HepG2 (cell line): Measurements from ENCODE around the gene ARMH1. TPM values are rescaled to one million over a fixed set of nuclear protein-coding genes. Genes with fewer than 3 reads are reported as not detected.

Source experiments
- ATF2 ChIP-seq: sonication (generic); formaldehyde crosslinking; IDR thresholded peaks from 2 replicates; pipeline ENCODE4 v1.4.0; 2020; ENCODE audit warnings: missing genetic modification reagents
- CEBPZ ChIP-seq: IDR thresholded peaks from 2 replicates; pipeline ENCODE4 v1.6.1; 2012; ENCODE audit warnings: low read length, improper control_type of control experiment
- ESRRA ChIP-seq: sonication (generic); formaldehyde crosslinking; IDR thresholded peaks from 2 replicates; pipeline ENCODE4 v1.5.1; 2020; ENCODE audit warnings: mild to moderate bottlenecking, low read depth, missing genetic modification reagents
- GRHL1 ChIP-seq: sonication (generic); formaldehyde crosslinking; conservative IDR thresholded peaks from 2 replicates; pipeline ENCODE4 v1.8.0; 2022; ENCODE audit warnings: missing genetic modification reagents
- HDAC1 ChIP-seq: sonication (generic); formaldehyde crosslinking; IDR thresholded peaks from 2 replicates; pipeline ENCODE4 v1.5.1; 2020; ENCODE audit warnings: mild to moderate bottlenecking, missing genetic modification reagents
- HMGA1 ChIP-seq: sonication (generic); formaldehyde crosslinking; conservative IDR thresholded peaks from 2 replicates; pipeline ENCODE4 v1.4.0; 2020; ENCODE audit warnings: missing genetic modification reagents
- HOXD1 ChIP-seq: sonication (generic); formaldehyde crosslinking; IDR thresholded peaks from 2 replicates; pipeline ENCODE4 v1.5.0; 2020; ENCODE audit warnings: missing genetic modification reagents
- KDM2A ChIP-seq: sonication (generic); formaldehyde crosslinking; IDR thresholded peaks from 2 replicates; pipeline ENCODE4 v1.4.0; 2020; ENCODE audit warnings: low read depth, missing genetic modification reagents, borderline replicate concordance
- KLF6 ChIP-seq: IDR thresholded peaks from 2 replicates; pipeline ENCODE4 v1.8.0; 2016; ENCODE audit warnings: missing biosample characterization, missing genetic modification reagents
- MTF2 ChIP-seq: sonication (generic); formaldehyde crosslinking; IDR thresholded peaks from 2 replicates; pipeline ENCODE4 v1.5.0; 2020; ENCODE audit warnings: missing genetic modification reagents, borderline replicate concordance
- PRDM4 ChIP-seq: sonication (generic); formaldehyde crosslinking; IDR thresholded peaks from 2 replicates; pipeline ENCODE4 v1.9.0; 2021; ENCODE audit warnings: missing genetic modification reagents, borderline replicate concordance
- TOPORS ChIP-seq: sonication (generic); formaldehyde crosslinking; IDR thresholded peaks from 2 replicates; pipeline ENCODE4 v1.8.0; 2023; ENCODE audit warnings: mild to moderate bottlenecking, missing genetic modification reagents
- ZBED4 ChIP-seq: sonication (generic); formaldehyde crosslinking; IDR thresholded peaks from 2 replicates; pipeline ENCODE4 v1.4.0; 2020; ENCODE audit warnings: missing genetic modification reagents, borderline replicate concordance
- ZFP36L2 ChIP-seq: sonication (generic); formaldehyde crosslinking; IDR thresholded peaks from 2 replicates; pipeline ENCODE4 v1.4.0; 2020; ENCODE audit warnings: missing genetic modification reagents
- ZMYM3 ChIP-seq: sonication (generic); formaldehyde crosslinking; IDR thresholded peaks from 2 replicates; pipeline ENCODE4 v1.5.1; 2020; ENCODE audit warnings: mild to moderate bottlenecking, missing genetic modification reagents
- ZNF17 ChIP-seq: sonication (generic); formaldehyde crosslinking; IDR thresholded peaks from 2 replicates; pipeline ENCODE4 v1.5.0; 2020; ENCODE audit warnings: mild to moderate bottlenecking, missing genetic modification reagents
- polyA plus RNA-seq, 8 experiments: library from polyadenylated mRNA; depleted of rRNA in 3 of 8; stranded (reverse) in 7 of 8; unstranded in 1 of 8; fragments of >200 nt; fragmentation: Illumina TruSeq in 4 of 8; extraction: Trizol in 4 of 8; gene quantifications; 2 replicates each; pipeline versions ENCODE4 v1.2.1 to v1.2.3, GENCODE V29; 2011 to 2016; ENCODE audit warnings: low read depth in 4 of 8, missing spikeins in 1 of 8, mixed read lengths in 1 of 8; ENCODE audit not compliant: insufficient read depth in 1 of 8
- total RNA-seq, 5 experiments: library from RNA; depleted of rRNA; stranded (reverse); fragments of >200 nt; fragmentation: Illumina TruSeq; extraction: Trizol; gene quantifications; 2 replicates each; pipeline ENCODE4 v1.2.3, GENCODE V29; 2016; ENCODE audit warnings: low read depth in 1 of 5

The ARMH1 gene
- total and polyA plus RNA-seq, 2 of the 13 experiments (the other 11 are each of a cell fraction or from before 2014, with no cell fraction given) = 0.69 TPM; not detected in 1

- TF ChIP-seq CEBPZ (no peak), KLF6 (no peak), ZFP36L2 (CRISPR knock-in tag) (no peak), ZBED4 (CRISPR knock-in tag) (no peak), GRHL1 (CRISPR knock-in tag) (no peak), HMGA1 (no peak), PRDM4 (CRISPR knock-in tag) (no peak), ZMYM3 (CRISPR knock-in tag) (no peak), KDM2A (CRISPR knock-in tag) (no peak), HDAC1 (CRISPR knock-in tag) (peak; percentile 43), ESRRA (no peak), HOXD1 (CRISPR knock-in tag) (no peak), MTF2 (no peak), TOPORS (CRISPR knock-in tag) (no peak), ZNF17 (CRISPR knock-in tag) (no peak), ATF2 (no peak)
Measured at GRCh38 chr1:44707959-44708831, 33.7 kb downstream of the ARMH1 start (continued).
